Fibroblast of skin of right biceps (primary cell): ENCODE results near the gene CD79B.
A peak's percentile ranks its signal among the peaks of the same experiment; 100 is the strongest.
"Not testable (repeated sequence)": the region's sequence is repeated elsewhere in the genome, so short reads cannot be mapped to it uniquely, and the experiment has no call there.

Experiments used
- DNase-seq: peaks from one replicate; pipeline ENCODE4 v3.0.0-alpha.2; 2013

The CD79B gene

GRCh38 chr17:63930951-63931575 is 1.1 kb downstream of the CD79B start:
- no peak for DNase-seq

- no peak for DNase-seq
Observed at GRCh38 chr17:63929860-63930766, 2.0 kb downstream of the CD79B start.

GRCh38 chr17:63928966-63929695 is 3.0 kb downstream of the CD79B start:
- DNase-seq: no peak

- DNase-seq: no peak
Observed at GRCh38 chr17:63928172-63928666, 3.9 kb downstream of the CD79B start.

GRCh38 chr17:63927464-63928171 is 4.5 kb downstream of the CD79B start:
- DNase-seq: no peak

- no peak for DNase-seq
Observed at GRCh38 chr17:63926164-63926563, 6.0 kb downstream of the CD79B start.

GRCh38 chr17:63925615-63926014 is 6.5 kb downstream of the CD79B start:
- DNase-seq: no peak

GRCh38 chr17:63922402-63922801 is 9.7 kb downstream of the CD79B start:
- not testable (repeated sequence) for DNase-seq

GRCh38 chr17:63920779-63921178 is 11.4 kb downstream of the CD79B start:
- DNase-seq: not testable (repeated sequence)

GRCh38 chr17:63920050-63920449 is 12.1 kb downstream of the CD79B start:
- DNase-seq: not testable (repeated sequence)

- DNase-seq: peak; percentile 58
Observed at GRCh38 chr17:63919311-63919723, 12.8 kb downstream of the CD79B start.

GRCh38 chr17:63918789-63919305 is 13.3 kb downstream of the CD79B start, which contains the start of gene GH1:
GH1 (minus strand) TSS chr17:63918839; CDS start chr17:63918776, 63 bp downstream.
- not testable (repeated sequence) for DNase-seq

GRCh38 chr17:63918305-63918704 is 13.8 kb downstream of the CD79B start:
- no peak for DNase-seq

- no peak for DNase-seq
Observed at GRCh38 chr17:63917646-63918045, 14.5 kb downstream of the CD79B start.

GRCh38 chr17:63917206-63917605 is 14.9 kb downstream of the CD79B start:
- DNase-seq: not testable (repeated sequence)

- no peak for DNase-seq
Observed at GRCh38 chr17:63916566-63917185, 15.5 kb downstream of the CD79B start.

- not testable (repeated sequence) for DNase-seq
Observed at GRCh38 chr17:63915753-63916152, 16.4 kb downstream of the CD79B start.

GRCh38 chr17:63914471-63914870 is 17.7 kb downstream of the CD79B start:
- DNase-seq: no peak

GRCh38 chr17:63911657-63912100 is 20.5 kb downstream of the CD79B start:
- DNase-seq: peak; percentile 29

- DNase-seq: no peak
Observed at GRCh38 chr17:63911041-63911635, 21.0 kb downstream of the CD79B start, which contains the start of gene CSHL1. CSHL1 (minus strand) TSS chr17:63911258; CDS start chr17:63911196, 62 bp downstream.

GRCh38 chr17:63910096-63910495 is 22.0 kb downstream of the CD79B start:
- DNase-seq: no peak
